ENCODE data around the gene PUSL1. TPM values are rescaled to one million over a fixed set of nuclear protein-coding genes. Genes with fewer than 3 reads are reported as not detected.
A peak's percentile ranks its signal among the peaks of the same experiment; 100 is the strongest.

Gene PUSL1
- total RNA-seq, 1 donor = 29.3 TPM

- peak; percentile 97 for DNase-seq (ENCODE audit: insufficient read length, low spot score, missing footprints)
- TF ChIP-seq CTCF (IDR thresholded peaks at IDR 0.05; ENCODE audit: extremely low read depth, low read depth, low read length) = no peak
- H2AFZ ChIP-seq (ENCODE audit: low read length) = no peak overlapping the region
These were observed 17.3 kb upstream of the PUSL1 start for GRCh38 chr1:1291023-1291528.

GRCh38 chr1:1291548-1292441 is 16.6 kb upstream of the PUSL1 start:
- Histone ChIP-seq H3K4me2 (ENCODE audit: insufficient read depth, low read length) (no peak overlapping the region), H2AFZ (ENCODE audit: low read length) (no peak overlapping the region), H3K4me3 (ENCODE audit: insufficient read depth, low read length) (no peak overlapping the region), H3K4me1 (ENCODE audit: insufficient read depth, low read length) (peaks cover 5% of the 10 kb centered on the region), H3K36me3 (ENCODE audit: insufficient read depth, low read length) (no peaks in the 10 kb centered on the region), H3K79me2 (ENCODE audit: insufficient read depth, low read length) (no peaks in the 10 kb centered on the region), H3K9me3 (ENCODE audit: low read depth, low read length) (no peaks in the 10 kb centered on the region), H3K27me3 (ENCODE audit: insufficient read depth, low read length) (no peaks in the 10 kb centered on the region), H4K20me1 (ENCODE audit: insufficient read depth, low read length) (peaks cover 11% of the 10 kb centered on the region), H3K27ac (ENCODE audit: low read depth, low read length) (no peak overlapping the region)
- peak; percentile 98 for DNase-seq (ENCODE audit: insufficient read length, low spot score, missing footprints)
- peak; percentile 55 for TF ChIP-seq CTCF (IDR thresholded peaks at IDR 0.05; ENCODE audit: extremely low read depth, low read depth, low read length)

More at GRCh38 chr1:1291023-1291528, 17.3 kb upstream of the PUSL1 start:
- Histone ChIP-seq H3K79me2 (ENCODE audit: insufficient read depth, low read length) (no peaks in the 10 kb centered on the region), H3K4me3 (ENCODE audit: insufficient read depth, low read length) (no peak overlapping the region), H3K27me3 (ENCODE audit: insufficient read depth, low read length) (no peaks in the 10 kb centered on the region), H3K4me1 (ENCODE audit: insufficient read depth, low read length) (peaks cover 5% of the 10 kb centered on the region), H3K4me2 (ENCODE audit: insufficient read depth, low read length) (no peak overlapping the region), H3K9me3 (ENCODE audit: low read depth, low read length) (no peaks in the 10 kb centered on the region), H4K20me1 (ENCODE audit: insufficient read depth, low read length) (peaks cover 11% of the 10 kb centered on the region), H3K36me3 (ENCODE audit: insufficient read depth, low read length) (no peaks in the 10 kb centered on the region), H3K27ac (ENCODE audit: low read depth, low read length) (no peak overlapping the region)

GRCh38 chr1:1292442-1292779 is 16.0 kb upstream of the PUSL1 start:
- Histone ChIP-seq H2AFZ (ENCODE audit: low read length) (no peak overlapping the region), H3K4me1 (ENCODE audit: insufficient read depth, low read length) (peaks cover 5% of the 10 kb centered on the region), H3K9me3 (ENCODE audit: low read depth, low read length) (no peaks in the 10 kb centered on the region), H3K27me3 (ENCODE audit: insufficient read depth, low read length) (no peaks in the 10 kb centered on the region), H3K79me2 (ENCODE audit: insufficient read depth, low read length) (no peaks in the 10 kb centered on the region), H3K27ac (ENCODE audit: low read depth, low read length) (no peak overlapping the region), H3K4me2 (ENCODE audit: insufficient read depth, low read length) (no peak overlapping the region), H3K4me3 (ENCODE audit: insufficient read depth, low read length) (no peak overlapping the region), H3K36me3 (ENCODE audit: insufficient read depth, low read length) (no peaks in the 10 kb centered on the region), H4K20me1 (ENCODE audit: insufficient read depth, low read length) (peaks cover 11% of the 10 kb centered on the region)
- TF ChIP-seq CTCF (IDR thresholded peaks at IDR 0.05; ENCODE audit: extremely low read depth, low read depth, low read length) = no peak
- DNase-seq (ENCODE audit: insufficient read length, low spot score, missing footprints) = no peak

- Histone ChIP-seq H3K4me2 (ENCODE audit: insufficient read depth, low read length) (no peak overlapping the region), H3K9me3 (ENCODE audit: low read depth, low read length) (no peaks in the 10 kb centered on the region), H2AFZ (ENCODE audit: low read length) (no peak overlapping the region), H3K4me1 (ENCODE audit: insufficient read depth, low read length) (peaks cover 5% of the 10 kb centered on the region), H3K79me2 (ENCODE audit: insufficient read depth, low read length) (no peaks in the 10 kb centered on the region), H4K20me1 (ENCODE audit: insufficient read depth, low read length) (peaks cover 11% of the 10 kb centered on the region), H3K4me3 (ENCODE audit: insufficient read depth, low read length) (no peak overlapping the region), H3K36me3 (ENCODE audit: insufficient read depth, low read length) (no peaks in the 10 kb centered on the region), H3K27me3 (ENCODE audit: insufficient read depth, low read length) (no peaks in the 10 kb centered on the region), H3K27ac (ENCODE audit: low read depth, low read length) (no peak overlapping the region)
- DNase-seq (ENCODE audit: insufficient read length, low spot score, missing footprints) = no peak
- no peak for TF ChIP-seq CTCF (IDR thresholded peaks at IDR 0.05; ENCODE audit: extremely low read depth, low read depth, low read length)
These were observed 15.5 kb upstream of the PUSL1 start for GRCh38 chr1:1292851-1293250.
